H1 (cell line): ENCODE results near the gene OS9. TPM values are rescaled to one million over a fixed set of nuclear protein-coding genes. Genes with fewer than 3 reads are reported as not detected.

ENCODE experiments used
- CTCF ChIA-PET: fragments of 300-600 bp; sonication (Branson Sonifier 250); formaldehyde crosslinking; loops from one replicate; lab custom pipeline; 2021; ENCODE audit not compliant: partially characterized antibody; lab: Charles Lee
- POLR2A ChIA-PET: fragments of 300-600 bp; sonication (Branson Sonifier 250); formaldehyde crosslinking; loops from one replicate; lab custom pipeline; 2021; ENCODE audit warnings: inconsistent platforms; ENCODE audit not compliant: partially characterized antibody; lab: Charles Lee
- DNase-seq, 2 experiments: peaks; one replicate each; pipeline versions ENCODE4 v3.0.0 to v3.0.0-alpha.2; 2010 to 2022; ENCODE audit warnings: low spot score in 2 of 2, low read depth in 1 of 2, mixed read lengths in 1 of 2
- FAIRE-seq: peaks from 2 replicates; lab custom pipeline; 2011; peaks lifted over from hg19 to GRCh38; lab: Jason Lieb, UNC
- H2AFZ ChIP-seq: 2 replicates; pipeline ENCODE4 v1.8.1; 2012; ENCODE audit warnings: low read length, inconsistent platforms
- H2AK5ac ChIP-seq: 2 replicates; pipeline ENCODE4 v1.6.1; 2013; ENCODE audit warnings: low read depth, low read length
- H2BK120ac ChIP-seq: replicated peaks from 2 replicates; pipeline ENCODE3; 2013; ENCODE audit warnings: low read depth, low read length, inconsistent platforms
- H2BK12ac ChIP-seq: 2 replicates; pipeline ENCODE4 v1.6.1; 2013; ENCODE audit warnings: low read depth, low read length
- H2BK15ac ChIP-seq: 2 replicates; pipeline ENCODE4 v1.6.1; 2013; ENCODE audit warnings: low read length
- H2BK20ac ChIP-seq: 2 replicates; pipeline ENCODE4 v1.6.1; 2013; ENCODE audit warnings: low read length
- H2BK5ac ChIP-seq: 2 replicates; pipeline ENCODE4 v1.6.1; 2013; ENCODE audit warnings: low read depth, low read length
- H3K14ac ChIP-seq: 2 replicates; pipeline ENCODE4 v1.6.1; 2013; ENCODE audit warnings: inconsistent platforms; ENCODE audit not compliant: insufficient read length
- H3K18ac ChIP-seq: 2 replicates; pipeline ENCODE4 v1.6.1; 2013; ENCODE audit warnings: low read length; ENCODE audit errors: extremely low read depth
- H3K23ac ChIP-seq: 2 replicates; pipeline ENCODE4 v1.6.1; 2013; ENCODE audit warnings: inconsistent platforms; ENCODE audit not compliant: insufficient read length
- H3K23me2 ChIP-seq: 2 replicates; pipeline ENCODE4 v1.6.1; 2013; ENCODE audit warnings: low read depth, low read length
- H3K27ac ChIP-seq: 2 replicates; pipeline ENCODE4 v1.6.1; 2011; ENCODE audit warnings: low read depth, low read length, inconsistent platforms
- H3K27me3 ChIP-seq, 4 experiments: replicated peaks in 1 of 4; 1 replicate in 1 of 4; 2 replicates in 3 of 4; pipeline versions ENCODE4 v1.6.1 to v1.8.1; 2011 to 2013; ENCODE audit warnings: low read length in 3 of 4, mild to moderate bottlenecking in 3 of 4, inconsistent platforms in 2 of 4, mixed read lengths in 2 of 4, moderate library complexity in 1 of 4; ENCODE audit not compliant: control insufficient read depth in 3 of 4, insufficient read depth in 3 of 4; ENCODE audit errors: extremely low read depth in 1 of 4
- H3K36me3 ChIP-seq, 4 experiments: 2 replicates each; pipeline versions ENCODE4 v1.6.1 to v1.8.1; 2011 to 2013; ENCODE audit warnings: mild to moderate bottlenecking in 4 of 4, low read length in 3 of 4, moderate library complexity in 2 of 4, control low read depth in 1 of 4, inconsistent platforms in 1 of 4; ENCODE audit not compliant: insufficient read depth in 4 of 4, control insufficient read depth in 2 of 4
- H3K4ac ChIP-seq: replicated peaks from 2 replicates; pipeline ENCODE3; 2013; ENCODE audit warnings: low read length, low read depth, mixed read lengths, inconsistent platforms; ENCODE audit not compliant: insufficient read length
- H3K4me1 ChIP-seq, 4 experiments: replicated peaks in 1 of 4; 1 replicate in 1 of 4; 2 replicates in 3 of 4; pipeline versions ENCODE4 v1.6.1 to v1.8.1; 2011 to 2013; ENCODE audit warnings: low read length in 3 of 4, inconsistent platforms in 2 of 4, mixed read lengths in 1 of 4; ENCODE audit not compliant: insufficient read depth in 4 of 4, control insufficient read depth in 3 of 4
- H3K4me2 ChIP-seq, 2 experiments: 2 replicates each; pipeline versions ENCODE4 v1.6.1 to v1.8.1; 2011 to 2013; ENCODE audit warnings: low read depth in 2 of 2, low read length in 2 of 2, control low read depth in 1 of 2, inconsistent platforms in 1 of 2, mild to moderate bottlenecking in 1 of 2; ENCODE audit not compliant: insufficient read depth in 1 of 2
- H3K4me3 ChIP-seq, 4 experiments: fragments of 200-600, 300-600 bp in 1 of 4; sonication (generic), shearing (Covaris generic), sonication (Bioruptor Twin) in 1 of 4; 2 replicates each; pipeline versions ENCODE4 v1.5.1 to v1.8.1; 2011 to 2016; ENCODE audit warnings: low read length in 4 of 4, low read depth in 3 of 4, control low read depth in 2 of 4, inconsistent platforms in 2 of 4, mild to moderate bottlenecking in 2 of 4, mixed read lengths in 1 of 4, moderate library complexity in 1 of 4; ENCODE audit not compliant: insufficient read depth in 2 of 4; ENCODE audit errors: extremely low read depth in 1 of 4
- H3K56ac ChIP-seq: replicated peaks from 2 replicates; pipeline ENCODE3; 2013; ENCODE audit warnings: low read depth, mild to moderate bottlenecking, mixed read lengths, low read length, inconsistent platforms; ENCODE audit not compliant: insufficient read length
- H3K79me1 ChIP-seq: 2 replicates; pipeline ENCODE4 v1.6.1; 2013; ENCODE audit warnings: low read depth, low read length, control low read depth
- H3K79me2 ChIP-seq, 2 experiments: 2 replicates each; pipeline versions ENCODE4 v1.6.1 to v1.8.1; 2012 to 2013; ENCODE audit warnings: low read length in 2 of 2, mild to moderate bottlenecking in 2 of 2, inconsistent platforms in 1 of 2; ENCODE audit not compliant: insufficient read depth in 2 of 2, control insufficient read depth in 1 of 2
- H3K9ac ChIP-seq, 4 experiments: replicated peaks in 1 of 4; 1 replicate in 1 of 4; 2 replicates in 3 of 4; pipeline versions ENCODE4 v1.6.1 to v1.8.1; 2011 to 2013; ENCODE audit warnings: low read depth in 3 of 4, low read length in 3 of 4, control low read depth in 2 of 4, mild to moderate bottlenecking in 2 of 4, moderate library complexity in 2 of 4, inconsistent platforms in 1 of 4; ENCODE audit errors: extremely low read depth in 1 of 4
- H3K9me3 ChIP-seq, 2 experiments: 2 replicates each; pipeline versions ENCODE4 v1.6.1 to v1.8.1; 2012 to 2013; ENCODE audit warnings: mild to moderate bottlenecking in 2 of 2, moderate library complexity in 2 of 2, control low read depth in 1 of 2, inconsistent platforms in 1 of 2, low read depth in 1 of 2, low read length in 1 of 2, mixed read lengths in 1 of 2; ENCODE audit not compliant: insufficient read depth in 2 of 2
- H4K20me1 ChIP-seq, 2 experiments: replicated peaks in 1 of 2; 2 replicates each; pipeline versions ENCODE3 to v1.8.1; 2011 to 2013; ENCODE audit warnings: inconsistent platforms in 2 of 2, low read length in 2 of 2, mild to moderate bottlenecking in 1 of 2; ENCODE audit not compliant: insufficient read depth in 2 of 2, control insufficient read depth in 1 of 2
- H4K5ac ChIP-seq: 2 replicates; pipeline ENCODE4 v1.6.1; 2013; ENCODE audit warnings: low read length, low read depth, mixed read lengths, inconsistent platforms; ENCODE audit not compliant: insufficient read length
- H4K8ac ChIP-seq: 2 replicates; pipeline ENCODE4 v1.8.0; 2013; ENCODE audit warnings: mild to moderate bottlenecking, moderate library complexity, low read length, inconsistent platforms; ENCODE audit not compliant: insufficient read depth; ENCODE audit errors: extremely low read depth
- H4K91ac ChIP-seq: replicated peaks from 2 replicates; pipeline ENCODE3; 2013; ENCODE audit warnings: low read length, mixed read lengths, inconsistent platforms; ENCODE audit not compliant: insufficient read length
- BCL11A ChIP-seq, 2 experiments: IDR thresholded peaks; one replicate each; pipeline ENCODE4 v1.6.1; 2011; ENCODE audit warnings: low read depth in 2 of 2, low read length in 2 of 2, mild to moderate bottlenecking in 2 of 2
- EZH2 ChIP-seq: fragments of 200-600 bp; sonication (generic); IDR thresholded peaks from 2 replicates; pipeline ENCODE4 v1.7.1; 2012; ENCODE audit warnings: low read depth, mild to moderate bottlenecking, moderate library complexity, low read length, inconsistent platforms; ENCODE audit not compliant: severe bottlenecking
- POLR2A ChIP-seq, 2 experiments: IDR thresholded peaks; 1 replicate in 1 of 2; 2 replicates in 1 of 2; pipeline ENCODE4 v1.6.1; 2011; ENCODE audit warnings: low read depth in 2 of 2, low read length in 2 of 2, mild to moderate bottlenecking in 2 of 2; ENCODE audit errors: control extremely low read depth in 1 of 2
- RBBP5 ChIP-seq: IDR thresholded peaks from 2 replicates; pipeline ENCODE4 v1.7.1; 2012; ENCODE audit warnings: low read depth, mild to moderate bottlenecking, inconsistent platforms, low read length, moderate library complexity, borderline replicate concordance
- SP2 ChIP-seq: IDR thresholded peaks from 2 replicates; pipeline ENCODE4 v1.6.1; 2012; ENCODE audit warnings: mild to moderate bottlenecking, low read length, inconsistent platforms
- TAF7 ChIP-seq: optimal IDR thresholded peaks from 2 replicates; pipeline ENCODE3; 2011; ENCODE audit warnings: low read depth, mild to moderate bottlenecking, inconsistent platforms, low read length, moderate library complexity, borderline replicate concordance
- WGBS, 2 experiments: shearing (Covaris generic) in 1 of 2; methylation state at CpG; one replicate each; pipeline versions ENCODE4 v1.1.6 to v1.1.7; 2013 to 2015; ENCODE audit warnings: low lambda C conversion rate in 2 of 2, mixed read lengths in 2 of 2, inconsistent platforms in 1 of 2, low coverage in 1 of 2, missing lambda C conversion rate in 1 of 2; ENCODE audit not compliant: insufficient replicate concordance in 2 of 2, insufficient coverage in 1 of 2, insufficient read length in 1 of 2; ENCODE audit errors: extremely low coverage in 1 of 2, missing lambda C conversion rate in 1 of 2; 5-methylcytosine and 5-hydroxymethylcytosine counted together
- polyA plus RNA-seq, 7 experiments: library from polyadenylated mRNA; depleted of rRNA in 3 of 7; stranded (reverse) in 5 of 7; unstranded in 2 of 7; fragments of >200 nt in 5 of 7; fragments of 200-250 nt in 2 of 7; gene quantifications; 1 replicate in 5 of 7; 2 replicates in 1 of 7; 4 replicates in 1 of 7; pipeline versions ENCODE4 v1.2.1 to v1.2.3, GENCODE V29; 2011 to 2013; ENCODE audit warnings: missing spikeins in 2 of 7, mixed read lengths in 2 of 7
- total RNA-seq: library from RNA; stranded (reverse); fragmentation: NEBNext Ultra II Directional; extraction: Animal tissue kit (Norgen Biotek cat#: 25700); gene quantifications from 2 replicates; pipeline ENCODE4 v1.2.1, GENCODE V29; 2021

Gene OS9
- total and polyA plus RNA-seq, 2 of the 8 experiments (the other 6 are each of a cell fraction or from before 2014, with no cell fraction given): 71.0 to 108 TPM

- no peaks in the 10 kb centered on the region for H3K79me1 ChIP-seq
- no peaks in the 10 kb centered on the region for H3K36me3 ChIP-seq
- DNase-seq: no peak
- CTCF ChIA-PET: interaction anchor here (1.2 to 2.3 kb wide), 2 partner anchors 98 to 148 kb away, joined by 3 to 9 read pairs; no protein-coding TSS in a partner anchor
- H2BK20ac ChIP-seq: no peak overlapping the region
- H4K8ac ChIP-seq: no peak overlapping the region
- peaks cover 34 to 94% (median 79%) of the 10 kb centered on the region in 4 experiments for H3K27me3 ChIP-seq
- H4K5ac ChIP-seq: no peak overlapping the region
- FAIRE-seq: no peak
- TF ChIP-seq POLR2A (IDR thresholded peaks at IDR 0.05; ENCODE audit: control extremely low read depth in 1 of 2, low read depth in 2 of 2, low read length in 2 of 2) (no peak), EZH2 (no peak), RBBP5 (no peak), TAF7 (no peak), SP2 (no peak), BCL11A (IDR thresholded peaks at IDR 0.05; ENCODE audit: low read depth in 2 of 2, low read length in 2 of 2) (no peak)
- no peak overlapping the region for H3K23ac ChIP-seq
- no peaks in the 10 kb centered on the region for H3K79me2 ChIP-seq
- no peak overlapping the region for H3K9ac ChIP-seq
- H2AK5ac ChIP-seq: no peak overlapping the region
- H3K9me3 ChIP-seq: no peaks in the 10 kb centered on the region
- H3K18ac ChIP-seq: no peak overlapping the region
- H2BK120ac ChIP-seq: no peak overlapping the region
- H3K4ac ChIP-seq: no peak overlapping the region
- no peak overlapping the region for H2BK5ac ChIP-seq
- no peak overlapping the region for H3K14ac ChIP-seq
- POLR2A ChIA-PET: interaction anchor here (1.1 to 3.4 kb wide), 2 partner anchors 15 to 88 kb away, joined by 3 to 10 read pairs; partner anchors contain the start of gene TSPAN31
- peaks cover 12% of the 10 kb centered on the region; the same call in 1 of the 2 replicates for H3K23me2 ChIP-seq
- 91% methylated on average over 13 of the region's 13 CpGs; no CpG with 5 or more reads in 1 of the 2 experiments for WGBS, 2 experiments
- H3K4me1 ChIP-seq: peaks cover 4 to 25% (median 15%) of the 10 kb centered on the region in 4 experiments; a peak in 6 of 7 replicates
- H3K4me3 ChIP-seq: no peak overlapping the region
- no peak overlapping the region for H3K27ac ChIP-seq
- H4K91ac ChIP-seq: no peak overlapping the region
- H3K4me2 ChIP-seq: no peak overlapping the region
- peaks cover 2 to 14% of the 10 kb centered on the region in 2 experiments for H4K20me1 ChIP-seq
- H2BK12ac ChIP-seq: no peak overlapping the region
- H3K56ac ChIP-seq: no peak overlapping the region
- no peak overlapping the region for H2AFZ ChIP-seq
- H2BK15ac ChIP-seq: no peak overlapping the region
Measured at GRCh38 chr12:57730336-57731067, 36.6 kb downstream of the OS9 start.
